C4-2B (cell line): ENCODE results near the gene HOXD12.

ENCODE experiments used
- CTCF ChIP-seq: fragments of 450-650 bp; conservative IDR thresholded peaks from 2 replicates; pipeline ENCODE4 v1.5.1; 2017; ENCODE audit warnings: mild to moderate bottlenecking
- ZFX ChIP-seq: fragments of 450-650 bp; IDR thresholded peaks from 2 replicates; pipeline ENCODE4 v1.6.1; 2017

GRCh38 chr2:176067589-176068418, 31.8 kb upstream of the HOXD12 start:
- no peak for TF ChIP-seq CTCF
- TF ChIP-seq ZFX = no peak
